ENCODE data around the gene SLC41A3.
"Not testable (repeated sequence)": the region's sequence is repeated elsewhere in the genome, so short reads cannot be mapped to it uniquely, and the experiment has no call there.

Gene SLC41A3

DNA sequence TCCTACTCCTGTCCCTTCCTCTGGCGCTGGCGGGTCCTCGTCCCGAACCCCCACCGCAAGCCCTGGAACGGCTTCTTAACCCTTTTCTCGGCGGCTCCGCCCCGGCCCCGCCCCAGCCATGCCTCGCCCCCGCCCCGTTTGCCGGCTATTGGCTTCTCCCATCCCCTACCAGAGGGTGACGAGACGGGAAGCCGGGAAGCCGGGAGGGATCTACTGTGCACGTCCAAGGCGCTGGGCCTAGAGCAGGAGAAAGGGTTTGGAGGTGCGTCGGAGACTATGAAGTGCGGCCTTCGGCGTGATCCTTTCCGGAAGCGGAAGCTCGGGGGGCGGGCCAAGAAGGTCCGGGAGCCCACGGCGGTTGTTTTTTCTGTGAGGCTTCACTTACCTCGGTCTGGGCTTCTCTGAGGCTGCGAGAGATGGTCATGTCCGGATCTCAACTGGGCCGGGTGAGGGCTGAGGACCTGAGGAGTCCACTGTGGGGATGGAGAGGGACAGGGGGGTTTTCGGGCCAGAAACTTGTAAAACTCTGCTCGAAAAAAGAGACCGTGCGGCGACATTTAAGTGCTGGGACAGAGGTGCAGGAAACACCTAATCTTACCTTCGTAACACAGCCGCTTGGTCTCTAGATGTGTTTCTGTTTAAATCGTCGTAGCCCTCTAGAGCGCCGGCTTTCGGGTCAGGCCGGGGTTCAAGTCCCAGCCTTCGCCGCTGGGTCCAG lies 93.5 kb downstream of the SLC41A3 start:
- no peak for DNase-seq (ENCODE audit: extremely low read depth, low read depth)
- peak overlapping the region; percentile 48 for H3K4me3 ChIP-seq (replicated peaks; ENCODE audit: low read depth, low read length)

DNA sequence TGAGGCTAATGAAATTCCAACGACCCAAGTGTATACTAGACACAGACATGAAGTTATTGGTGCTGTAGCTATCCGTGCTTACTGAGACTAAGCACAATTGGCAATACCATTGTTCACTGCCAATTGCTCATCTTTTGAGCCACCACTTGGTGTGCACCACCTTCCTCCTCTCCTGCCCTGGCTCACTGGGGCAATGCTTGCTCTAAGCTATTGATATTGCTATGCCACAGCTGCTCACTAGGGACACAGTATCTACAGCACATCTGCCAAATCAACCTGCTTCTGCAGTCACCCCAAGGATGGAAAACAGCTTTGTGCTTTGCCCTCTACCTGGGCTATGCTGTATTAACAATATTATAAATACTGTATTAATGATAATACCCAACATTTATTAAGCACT lies 99.0 kb downstream of the SLC41A3 start:
- H3K4me3 ChIP-seq (replicated peaks; ENCODE audit: low read depth, low read length); DNase-seq (ENCODE audit: extremely low read depth, low read depth): not testable (repeated sequence)

More for the DNA sequence above, 93.5 kb downstream of the SLC41A3 start:
- TF ChIP-seq, protein P1, sequence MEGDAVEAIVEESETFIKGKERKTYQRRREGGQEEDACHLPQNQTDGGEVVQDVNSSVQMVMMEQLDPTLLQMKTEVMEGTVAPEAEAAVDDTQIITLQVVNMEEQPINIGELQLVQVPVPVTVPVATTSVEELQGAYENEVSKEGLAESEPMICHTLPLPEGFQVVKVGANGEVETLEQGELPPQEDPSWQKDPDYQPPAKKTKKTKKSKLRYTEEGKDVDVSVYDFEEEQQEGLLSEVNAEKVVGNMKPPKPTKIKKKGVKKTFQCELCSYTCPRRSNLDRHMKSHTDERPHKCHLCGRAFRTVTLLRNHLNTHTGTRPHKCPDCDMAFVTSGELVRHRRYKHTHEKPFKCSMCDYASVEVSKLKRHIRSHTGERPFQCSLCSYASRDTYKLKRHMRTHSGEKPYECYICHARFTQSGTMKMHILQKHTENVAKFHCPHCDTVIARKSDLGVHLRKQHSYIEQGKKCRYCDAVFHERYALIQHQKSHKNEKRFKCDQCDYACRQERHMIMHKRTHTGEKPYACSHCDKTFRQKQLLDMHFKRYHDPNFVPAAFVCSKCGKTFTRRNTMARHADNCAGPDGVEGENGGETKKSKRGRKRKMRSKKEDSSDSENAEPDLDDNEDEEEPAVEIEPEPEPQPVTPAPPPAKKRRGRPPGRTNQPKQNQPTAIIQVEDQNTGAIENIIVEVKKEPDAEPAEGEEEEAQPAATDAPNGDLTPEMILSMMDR (IDR thresholded peaks at IDR 0.05; ENCODE audit: low read depth, low read length, missing control alignments): no peak

DNA sequence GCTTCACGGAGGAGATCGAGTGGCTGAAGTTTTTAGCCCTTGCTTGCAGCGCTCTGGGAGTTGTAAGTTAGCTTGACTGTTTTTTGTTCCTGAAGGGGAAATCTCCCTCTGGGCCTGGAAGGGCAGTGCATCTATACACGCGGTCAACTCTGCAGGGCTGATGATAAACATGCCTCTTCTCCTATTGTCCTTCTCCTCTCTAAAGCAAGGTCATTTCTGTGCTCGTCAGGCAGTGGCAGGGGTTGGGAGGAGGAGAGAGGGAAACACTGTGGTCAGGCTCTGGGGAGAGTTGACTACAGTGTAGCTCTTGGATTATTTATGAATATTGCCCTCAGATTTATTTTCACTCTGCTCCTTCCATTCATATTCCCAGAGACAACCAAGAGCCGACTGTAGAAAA lies 106.8 kb downstream of the SLC41A3 start:
- H3K4me3 ChIP-seq (replicated peaks; ENCODE audit: low read depth, low read length); DNase-seq (ENCODE audit: extremely low read depth, low read depth): not testable (repeated sequence)

DNA sequence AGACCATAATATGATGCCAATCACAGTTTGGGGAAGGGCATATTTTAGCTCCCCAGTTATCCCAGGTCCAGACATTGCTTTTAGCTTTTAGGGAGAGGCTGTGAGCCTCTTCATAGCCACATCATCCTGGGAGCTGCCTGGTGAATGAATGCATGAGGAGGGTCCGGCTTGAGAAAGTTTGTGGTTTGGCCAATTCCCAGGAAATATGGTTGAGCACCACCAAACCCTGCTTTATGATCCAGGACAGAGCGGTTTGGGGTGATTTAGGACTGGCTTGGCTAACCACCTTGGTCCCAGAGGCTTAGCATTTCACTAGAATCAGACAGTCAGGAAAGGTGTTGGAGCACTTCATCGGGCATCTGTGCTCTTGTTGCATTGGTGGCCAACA lies 107.9 kb downstream of the SLC41A3 start:
- not testable (repeated sequence) for DNase-seq (ENCODE audit: extremely low read depth, low read depth); H3K4me3 ChIP-seq (replicated peaks; ENCODE audit: low read depth, low read length)

DNA sequence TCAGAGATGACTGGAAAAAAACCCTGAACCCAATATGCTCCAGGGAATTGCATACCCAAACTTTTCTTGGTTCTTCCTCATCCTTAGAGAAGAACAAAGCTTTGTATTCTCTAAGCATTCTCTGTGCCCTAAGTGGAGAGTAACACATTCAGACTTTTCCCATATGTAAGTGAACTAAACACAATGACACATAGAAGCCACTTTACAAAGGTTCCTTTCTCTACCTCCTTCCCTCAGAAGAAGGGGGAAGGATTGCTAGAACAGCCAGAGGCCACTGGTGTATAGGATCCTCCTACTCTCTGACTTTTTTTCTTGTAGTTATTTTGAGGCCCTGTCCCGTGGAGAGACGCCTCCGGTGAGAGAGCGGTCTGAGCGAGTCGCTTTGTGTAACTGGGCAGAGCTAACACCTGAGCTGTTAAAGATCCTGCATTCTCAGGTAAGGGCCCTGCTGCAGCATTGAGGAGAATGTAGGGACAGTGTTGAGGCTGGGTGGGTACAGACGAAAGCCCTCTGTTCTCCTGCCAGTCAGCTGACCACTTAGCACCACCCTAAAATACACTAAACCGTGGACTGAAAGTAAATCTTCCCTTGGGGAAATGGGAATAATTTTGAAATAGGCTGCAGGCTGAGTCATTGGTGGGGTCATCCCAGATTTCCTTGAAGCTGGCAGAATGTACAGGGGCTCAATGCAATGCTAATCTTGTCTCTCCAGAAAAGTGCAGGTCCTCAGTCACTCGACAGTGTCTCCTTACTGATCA lies 108.5 kb downstream of the SLC41A3 start:
- not testable (repeated sequence) for H3K4me3 ChIP-seq (replicated peaks; ENCODE audit: low read depth, low read length); DNase-seq (ENCODE audit: extremely low read depth, low read depth)

DNA sequence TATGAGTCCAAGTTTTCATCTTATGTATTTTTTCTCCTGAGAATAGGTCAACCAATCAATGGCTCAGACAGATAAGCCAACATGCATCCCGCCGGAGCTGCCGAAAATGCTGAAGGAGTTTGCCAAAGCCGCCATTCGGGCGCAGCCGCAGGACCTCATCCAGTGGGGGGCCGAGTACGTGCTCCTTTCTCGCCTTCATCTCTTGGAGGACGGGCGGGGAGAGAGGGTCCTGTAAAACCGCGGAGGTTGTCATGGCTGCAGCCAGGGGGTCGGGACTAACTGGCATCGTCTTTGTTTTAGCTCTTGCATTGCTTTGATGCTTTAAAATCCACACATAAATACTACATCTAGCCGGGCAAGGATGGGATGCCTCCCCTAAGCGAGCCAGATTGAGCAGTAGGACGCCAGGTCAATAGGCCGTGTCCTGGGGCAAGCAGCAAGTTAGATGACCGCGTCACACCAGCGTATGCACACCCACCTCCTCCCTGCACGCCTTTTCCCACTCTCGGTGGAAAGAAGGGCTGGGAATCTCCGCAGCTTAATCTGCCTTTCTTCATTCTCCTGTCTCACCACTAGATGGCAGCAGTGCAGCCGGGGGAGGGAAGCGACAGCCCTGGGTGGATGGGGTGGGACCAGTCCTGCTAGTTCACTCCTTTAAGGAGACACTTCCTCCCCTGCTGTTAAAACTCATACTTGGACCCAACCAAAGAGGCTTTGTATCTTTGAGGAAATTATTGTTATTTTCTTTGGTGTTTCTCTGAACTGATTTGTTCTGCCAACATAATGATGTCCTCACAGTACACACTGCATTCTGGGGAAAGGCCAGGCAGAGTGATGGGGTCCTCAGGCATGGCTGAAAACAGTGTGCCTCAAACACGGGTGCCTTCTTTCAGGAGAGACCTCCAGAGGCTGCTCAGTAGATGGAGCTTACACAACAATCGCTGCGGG lies 111.7 kb downstream of the SLC41A3 start:
- not testable (repeated sequence) for DNase-seq (ENCODE audit: extremely low read depth, low read depth)
- 0 out of 2 replicates have a peak overlapping the region, but pooled peaks have one; percentile 3 for H3K4me3 ChIP-seq (replicated peaks; ENCODE audit: low read depth, low read length)

DNA sequence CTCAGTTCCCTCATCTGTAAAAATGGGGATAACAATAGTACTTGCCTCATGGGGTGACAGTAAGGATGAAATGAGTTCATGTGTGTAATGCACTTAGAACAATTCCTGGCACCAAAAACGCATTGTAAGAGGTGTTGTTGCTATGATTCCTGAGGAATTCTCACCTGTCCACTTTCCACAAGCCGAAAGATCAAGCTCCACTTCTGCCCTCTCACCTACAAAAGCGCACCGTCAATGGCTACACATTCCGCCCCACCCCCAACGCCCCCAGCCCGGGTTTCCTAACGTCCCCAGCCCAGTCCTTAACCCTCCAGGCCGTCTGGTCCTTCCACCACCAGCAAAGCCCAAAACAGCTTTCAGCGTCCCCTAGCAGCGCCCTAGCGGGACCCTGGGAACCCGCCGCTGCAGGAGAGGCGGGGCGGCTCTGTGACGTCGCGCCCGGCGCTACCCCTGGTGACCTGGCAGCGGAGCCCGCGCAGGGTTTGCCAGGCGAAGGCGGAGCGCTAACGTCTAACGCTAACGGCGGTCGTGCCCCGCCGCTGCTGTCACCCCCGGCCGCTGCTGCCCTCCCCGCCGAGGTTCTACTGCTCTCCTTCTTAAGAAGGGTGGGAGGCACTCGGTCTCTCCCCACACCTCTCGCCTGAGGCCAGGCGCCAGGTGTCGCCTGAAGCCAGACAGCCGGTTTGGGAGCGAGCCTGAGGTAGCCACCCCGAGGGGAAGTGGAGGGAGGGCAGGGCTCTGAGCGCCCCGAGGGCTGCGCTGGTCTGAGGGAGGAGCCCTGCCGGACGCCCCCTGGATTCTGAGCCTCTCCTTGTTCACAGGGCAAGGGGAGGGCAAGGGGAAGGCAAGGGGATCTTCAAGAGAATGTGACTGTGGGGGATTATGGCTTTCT lies 115.0 kb downstream of the SLC41A3 start, which contains the start of gene ROPN1B:
Gene ROPN1B, plus strand, starts transcription at position 478 of the 892 bp plus-strand sequence. CDS start 2,877 bp downstream, outside the sequence.
- not testable (repeated sequence) for DNase-seq (ENCODE audit: extremely low read depth, low read depth); H3K4me3 ChIP-seq (replicated peaks; ENCODE audit: low read depth, low read length)

More for the DNA sequence above, 111.7 kb downstream of the SLC41A3 start:
- TF ChIP-seq, protein P1 (IDR thresholded peaks at IDR 0.05; ENCODE audit: low read depth, low read length, missing control alignments): peak; percentile 69

DNA sequence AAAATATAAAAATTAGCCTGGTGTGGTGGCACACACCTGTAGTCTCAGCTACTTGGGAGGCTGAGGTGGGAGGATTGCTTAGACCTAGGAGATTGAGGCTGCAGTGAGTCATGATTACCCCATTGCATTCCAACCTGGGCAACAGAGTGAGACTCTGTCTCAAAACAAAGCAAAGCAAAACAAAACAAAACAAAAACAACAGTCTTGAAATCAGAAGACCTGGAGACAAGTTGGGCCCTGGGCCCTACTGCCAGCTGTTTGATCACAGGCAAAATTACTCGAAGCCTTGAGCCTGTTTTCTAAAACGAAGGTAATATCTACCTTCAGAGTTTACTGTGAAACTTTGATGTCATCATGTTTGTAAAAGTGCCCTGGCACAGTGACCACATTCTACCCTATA lies 115.8 kb downstream of the SLC41A3 start:
- DNase-seq (ENCODE audit: extremely low read depth, low read depth); H3K4me3 ChIP-seq (replicated peaks; ENCODE audit: low read depth, low read length): not testable (repeated sequence)

DNA sequence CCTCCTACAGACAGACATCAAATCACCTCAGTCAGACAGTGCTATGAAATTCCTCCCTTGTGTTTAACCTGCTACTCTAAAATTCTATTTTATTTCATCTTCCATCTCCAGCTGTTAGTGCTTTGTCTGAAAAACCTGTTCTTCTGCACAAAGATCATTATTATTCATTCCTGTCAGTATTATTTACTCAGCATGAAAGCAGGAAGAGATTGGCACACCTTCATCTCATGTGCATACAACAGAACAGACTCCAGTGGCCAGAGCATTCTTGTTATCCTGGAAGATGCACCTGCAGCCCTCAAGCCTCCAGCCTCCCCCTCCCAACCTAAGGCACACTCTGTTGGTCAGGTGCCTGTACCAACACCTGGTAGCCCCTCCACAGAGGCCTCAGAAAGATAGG lies 116.8 kb downstream of the SLC41A3 start:
- TF ChIP-seq, protein P1 (IDR thresholded peaks at IDR 0.05; ENCODE audit: low read depth, low read length, missing control alignments): no peak
- DNase-seq (ENCODE audit: extremely low read depth, low read depth): no peak
- H3K4me3 ChIP-seq (replicated peaks; ENCODE audit: low read depth, low read length): no peak overlapping the region
